GM18517 (cell line): Measurements from ENCODE around the gene IGSF21.
"Not testable (repeated sequence)": the region's sequence is repeated elsewhere in the genome, so short reads cannot be mapped to it uniquely, and the experiment has no call there.

ENCODE experiments used
- ATAC-seq: cut with Tn5 transposase; IDR thresholded peaks from one replicate; pipeline ENCODE4 v1.9.1; 2021; ENCODE audit warnings: mild to moderate bottlenecking, moderate library complexity; ENCODE audit not compliant: unreplicated experiment

Gene IGSF21

GRCh38 chr1:18351735-18352134 is 244.1 kb downstream of the IGSF21 start:
- ATAC-seq: no peak

- no peak for ATAC-seq
Measured at GRCh38 chr1:18352636-18353265, 245.2 kb downstream of the IGSF21 start.

DNA sequence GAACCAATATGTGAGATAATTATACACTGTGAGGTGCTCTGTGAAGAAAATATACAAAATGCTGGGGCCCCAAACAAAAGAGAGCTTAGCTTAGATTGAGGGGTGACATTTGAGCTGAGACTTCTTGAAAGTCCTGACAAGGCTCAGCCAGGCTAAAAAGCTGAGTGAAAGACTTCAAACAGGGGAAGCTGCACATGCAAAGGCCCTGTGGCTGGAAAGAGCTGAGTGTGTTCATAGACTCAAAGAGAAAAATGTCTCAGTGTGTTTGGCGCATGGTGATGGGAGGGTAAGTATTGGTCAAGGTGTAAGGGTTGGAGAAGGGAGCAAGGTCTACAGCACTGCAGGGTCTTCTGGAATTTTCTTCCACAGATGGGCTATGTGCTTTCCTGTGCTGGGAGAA is 245.9 kb downstream of the IGSF21 start:
- ATAC-seq: no peak

DNA sequence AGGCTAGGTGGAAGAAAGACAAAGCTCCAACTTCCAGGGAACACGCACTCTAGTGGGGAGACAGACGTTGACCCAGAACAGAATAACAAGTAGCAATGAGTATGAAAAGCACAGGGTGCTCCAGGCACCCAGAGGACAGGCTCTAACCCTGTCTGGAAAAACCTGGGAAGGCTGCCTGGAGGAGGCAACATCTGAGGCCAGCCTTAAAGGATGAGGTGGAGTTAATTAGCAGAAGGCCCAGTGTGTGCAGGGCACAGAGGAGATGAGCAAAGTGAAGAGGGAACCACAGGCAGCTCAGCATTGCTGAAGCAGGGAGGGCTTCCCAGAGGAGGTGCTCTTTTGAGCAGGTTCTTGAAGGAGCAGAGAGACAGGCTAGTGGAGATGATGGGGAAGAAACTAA is 246.4 kb downstream of the IGSF21 start:
- no peak for ATAC-seq

GRCh38 chr1:18354612-18355011 is 247.0 kb downstream of the IGSF21 start:
- no peak for ATAC-seq

- no peak for ATAC-seq
Measured at GRCh38 chr1:18357622-18358230, 250.1 kb downstream of the IGSF21 start.

- ATAC-seq: no peak
Measured at GRCh38 chr1:18358600-18358999, 251.0 kb downstream of the IGSF21 start.

GRCh38 chr1:18360251-18360650 is 252.7 kb downstream of the IGSF21 start:
- no peak for ATAC-seq

GRCh38 chr1:18362150-18362549 is 254.6 kb downstream of the IGSF21 start:
- no peak for ATAC-seq

GRCh38 chr1:18363436-18363835 is 255.8 kb downstream of the IGSF21 start:
- no peak for ATAC-seq

DNA sequence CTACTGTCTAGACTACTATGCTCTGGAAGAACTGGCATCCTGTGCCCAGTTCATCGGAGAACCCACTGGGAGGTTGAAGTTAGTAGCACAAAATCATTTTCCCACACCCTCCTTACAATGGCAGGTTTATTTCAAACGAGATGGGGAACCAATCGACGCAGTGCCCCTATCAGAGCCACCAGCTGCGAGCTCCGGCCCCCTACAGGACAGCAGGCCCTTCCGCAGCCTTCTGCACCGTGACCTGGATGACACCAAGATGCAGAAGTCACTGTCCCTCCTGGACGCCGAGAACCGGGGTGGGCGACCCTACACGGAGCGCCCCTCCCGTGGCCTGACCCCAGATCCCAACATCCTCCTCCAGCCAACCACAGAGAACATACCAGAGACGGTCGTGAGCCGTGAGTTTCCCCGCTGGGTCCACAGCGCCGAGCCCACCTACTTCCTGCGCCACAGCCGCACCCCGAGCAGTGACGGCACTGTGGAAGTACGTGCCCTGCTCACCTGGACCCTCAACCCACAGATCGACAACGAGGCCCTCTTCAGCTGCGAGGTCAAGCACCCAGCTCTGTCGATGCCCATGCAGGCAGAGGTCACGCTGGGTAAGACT is 257.6 kb downstream of the IGSF21 start:
- no peak for ATAC-seq

DNA sequence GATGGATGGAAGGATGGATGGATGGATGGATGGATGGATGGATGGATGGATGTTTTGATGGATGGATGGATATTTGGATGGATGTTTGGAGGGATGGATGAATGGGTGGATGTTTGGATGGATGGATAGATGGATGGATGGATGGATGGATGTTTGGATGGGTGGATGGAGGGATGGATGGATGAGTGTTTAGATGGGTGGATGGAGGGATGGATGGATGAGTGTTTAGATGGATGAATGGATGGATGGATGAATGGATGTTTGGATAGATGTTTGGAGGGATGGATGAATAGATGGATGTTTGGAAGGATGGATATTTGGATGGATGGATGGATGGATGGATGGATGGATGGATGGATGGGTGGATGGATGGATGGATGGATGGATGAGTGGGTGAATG is 264.9 kb downstream of the IGSF21 start:
- not testable (repeated sequence) for ATAC-seq

DNA sequence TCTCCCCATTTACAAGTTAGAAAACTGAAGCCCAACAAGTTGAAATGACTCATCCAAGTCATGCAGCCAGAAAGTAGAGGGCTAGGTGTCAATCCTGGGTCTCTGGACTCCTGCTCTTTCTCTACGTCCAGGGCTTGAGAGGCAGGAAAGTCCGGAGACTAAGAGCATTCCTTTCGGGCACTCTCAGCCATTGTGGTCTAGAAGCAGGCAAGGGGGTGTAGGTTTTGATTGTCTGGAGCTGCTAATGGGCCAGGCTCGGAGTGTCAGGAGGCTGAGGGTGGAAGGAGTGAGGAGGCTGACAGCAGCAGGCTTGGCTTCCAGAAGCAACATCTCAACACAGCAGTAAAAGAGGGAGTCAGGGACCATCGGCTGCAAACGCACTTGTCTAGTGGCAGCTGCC is 265.6 kb downstream of the IGSF21 start:
- ATAC-seq: no peak

DNA sequence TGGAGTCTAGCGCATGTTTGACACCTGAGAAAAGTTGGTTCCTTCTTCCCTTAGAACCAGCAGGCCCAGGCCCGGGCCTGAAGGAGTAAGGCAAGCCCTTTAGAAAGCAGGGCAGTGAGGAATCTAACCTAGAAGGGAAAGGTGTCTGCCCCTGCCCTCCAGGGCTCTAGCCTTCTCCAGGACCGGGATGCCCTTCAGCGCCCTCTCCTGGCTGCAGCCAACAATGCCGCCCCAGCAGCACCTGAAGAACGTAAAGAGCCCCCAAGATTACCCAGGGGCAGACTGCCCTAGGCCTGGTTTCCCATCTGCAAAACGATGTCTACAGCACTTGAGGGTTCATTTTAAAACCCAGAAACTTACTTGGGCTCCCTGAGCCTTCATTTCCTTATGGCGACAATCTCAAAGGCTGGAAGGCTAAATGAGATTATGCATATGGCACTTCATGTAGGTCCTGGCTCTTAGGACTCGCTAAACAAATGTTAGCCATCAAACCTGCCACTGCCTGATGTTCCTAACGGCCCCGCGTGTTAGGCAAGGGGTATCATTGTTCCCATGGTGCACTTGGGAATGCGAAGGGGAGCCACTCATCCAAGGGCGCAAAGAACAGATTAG is 266.4 kb downstream of the IGSF21 start:
- ATAC-seq: no peak

GRCh38 chr1:18376661-18377060 is 269.1 kb downstream of the IGSF21 start:
- no peak for ATAC-seq

DNA sequence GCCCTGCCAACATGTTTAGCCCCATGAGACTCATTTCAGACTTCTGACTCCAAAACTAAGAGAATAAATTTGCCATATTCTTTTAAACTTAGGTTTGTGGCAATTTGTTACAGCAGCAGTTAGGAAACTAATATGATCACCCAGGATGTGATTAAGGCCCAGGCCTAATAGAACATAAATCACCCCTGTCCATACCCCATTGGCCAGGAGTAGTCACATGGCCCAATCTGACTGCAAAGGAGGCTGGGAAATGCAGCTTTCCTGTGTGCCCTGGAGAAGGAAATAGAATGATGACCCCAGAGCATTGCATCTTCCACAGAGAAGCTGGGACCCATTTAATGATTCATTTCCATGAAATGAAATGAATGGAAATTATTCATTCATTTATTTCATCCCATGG is 272.7 kb downstream of the IGSF21 start:
- ATAC-seq: no peak

DNA sequence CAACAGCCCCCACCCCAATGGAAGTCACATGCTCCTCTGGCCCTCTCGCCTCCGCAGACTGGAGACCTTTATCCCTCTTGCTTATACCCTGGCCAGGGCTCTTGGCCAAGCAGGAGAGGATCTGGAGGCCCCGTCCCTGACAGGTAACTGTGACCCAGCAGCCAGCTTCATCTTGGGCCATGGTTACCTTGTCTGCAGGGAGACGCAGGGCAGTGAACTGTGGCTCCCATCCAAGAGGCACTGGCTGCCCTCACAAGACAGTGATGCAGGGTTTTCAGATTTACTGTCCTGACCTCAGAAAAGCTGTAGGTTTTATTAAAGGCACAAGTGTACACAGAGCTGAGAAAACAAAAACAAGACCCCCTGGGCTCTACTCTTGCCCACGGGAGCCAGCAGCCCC is 276.5 kb downstream of the IGSF21 start:
- no peak for ATAC-seq

DNA sequence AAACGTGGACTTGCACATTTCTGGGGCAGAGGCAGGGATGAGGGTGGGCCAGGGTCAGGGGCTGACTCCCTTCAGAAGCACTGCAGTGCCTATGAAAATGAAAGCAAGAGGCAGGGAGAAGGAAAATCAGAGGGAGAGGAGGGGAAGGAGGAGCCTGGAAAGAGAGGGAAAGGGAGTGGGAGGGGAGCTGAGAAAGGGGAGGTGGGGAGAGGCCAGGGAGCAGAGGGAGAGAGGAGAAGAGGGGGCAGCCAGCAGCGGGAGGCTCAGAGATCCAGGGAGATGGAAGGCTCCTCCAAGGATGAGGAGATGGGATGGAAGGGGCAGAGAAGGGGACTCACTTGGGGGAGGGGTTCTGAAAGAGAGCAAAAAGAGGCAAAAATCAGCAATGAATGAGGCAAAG is 276.9 kb downstream of the IGSF21 start:
- ATAC-seq: no peak

- ATAC-seq: no peak
Measured at GRCh38 chr1:18385239-18385790, 277.7 kb downstream of the IGSF21 start.

DNA sequence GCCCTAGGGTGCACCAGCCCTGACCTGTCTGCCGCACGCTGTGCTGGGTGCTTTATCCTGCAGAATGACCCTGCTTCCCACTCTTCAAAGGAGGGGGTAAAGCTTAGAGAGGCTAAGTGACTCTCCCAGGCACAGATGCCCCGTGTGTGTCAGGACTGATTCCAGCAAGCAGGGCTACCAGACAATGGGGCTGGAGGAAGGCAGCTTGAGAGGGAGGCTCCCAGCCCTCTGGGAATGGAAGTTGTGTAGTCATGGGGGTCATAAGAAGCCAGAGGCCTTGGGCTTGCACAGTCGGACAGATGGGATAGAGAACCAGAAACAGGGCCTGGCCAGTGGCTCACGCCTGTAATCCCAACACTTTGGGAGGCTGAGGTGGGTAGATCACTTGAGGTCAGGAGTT is 279.0 kb downstream of the IGSF21 start:
- ATAC-seq: no peak

DNA sequence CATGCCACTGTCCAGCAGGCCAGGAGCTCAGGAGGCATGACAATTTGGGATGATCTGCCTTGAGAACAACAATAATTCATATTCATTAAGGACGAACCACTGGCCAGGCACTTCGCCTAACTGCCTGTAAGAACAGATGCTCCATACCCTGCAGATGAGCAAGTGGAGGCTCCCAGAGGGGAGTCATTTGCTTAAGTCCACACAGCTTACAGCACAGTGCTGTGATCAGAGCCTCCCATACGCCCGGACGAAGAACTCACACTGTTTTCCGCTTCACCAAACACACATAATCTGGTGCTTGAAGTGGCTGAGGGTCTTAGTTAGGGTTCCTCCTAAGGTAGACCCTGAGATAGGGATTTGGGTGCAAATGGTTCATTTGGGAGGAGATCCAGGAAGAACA is 279.7 kb downstream of the IGSF21 start:
- no peak for ATAC-seq

DNA sequence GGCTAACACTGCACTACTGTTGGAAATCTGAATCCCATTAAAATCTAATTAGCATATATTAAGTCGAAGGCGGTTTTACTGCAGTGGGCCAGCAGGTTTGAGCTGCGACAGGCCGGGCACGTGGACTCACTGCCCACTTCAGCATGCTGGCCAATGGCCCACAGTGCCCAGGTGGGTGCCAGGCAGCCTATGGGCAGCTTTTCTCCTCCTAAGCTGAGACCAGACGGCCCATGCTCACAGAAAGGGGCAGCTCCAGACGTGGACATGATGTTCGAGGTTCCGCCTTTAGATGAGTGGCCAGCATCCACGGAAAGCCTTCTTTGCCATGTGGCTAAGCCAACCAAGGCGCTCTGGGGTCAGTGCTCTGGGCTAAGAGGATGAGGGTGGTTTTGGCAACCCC is 283.4 kb downstream of the IGSF21 start:
- no peak for ATAC-seq
